Measurements from ENCODE around the gene IMMT. TPM values are rescaled to one million over a fixed set of nuclear protein-coding genes. Genes with fewer than 3 reads are reported as not detected.
"Not testable (repeated sequence)": the region's sequence is repeated elsewhere in the genome, so short reads cannot be mapped to it uniquely, and the experiment has no call there.

Gene IMMT
- total and polyA plus RNA-seq, 10 donors = 30.7 to 80.9 (median 66.1) TPM

GRCh38 chr2:86230961-86231360 lies 35.7 kb upstream of the IMMT start:
- no peaks in the 10 kb centered on the region for H3K27me3 ChIP-seq (replicated peaks in 1 of 7)
- 73 to 87% (median 81%) methylated on average over 5 of the region's 5 CpGs for WGBS, 5 donors
- no peak overlapping the region for H3K4me3 ChIP-seq
- TF ChIP-seq POLR2AphosphoS5 (IDR thresholded peaks at IDR 0.05) = no peak
- TF ChIP-seq POLR2A (IDR thresholded peaks at IDR 0.05) = no peak
- TF ChIP-seq CTCF (IDR thresholded peaks at IDR 0.05 in 8 of 11, conservative IDR thresholded peaks at IDR 0.05 in 3 of 11) = no peak
- DNase-seq = no peak
- peaks cover 0 to 20% (median 7%) of the 10 kb centered on the region in 6 donors for H3K4me1 ChIP-seq
- no peak overlapping the region for H3K27ac ChIP-seq
- intact Hi-C loops (cut with DNase I; ENCODE audit: low total_unique reads) = no loop called here
- H3K36me3 ChIP-seq = no peaks in the 10 kb centered on the region
- H3K9me3 ChIP-seq = no peaks in the 10 kb centered on the region

- WGBS, 5 donors = 36 to 50% (median 44%) methylated on average over 4 of the region's 4 CpGs
- peak; percentile 82 for DNase-seq
- no peak for TF ChIP-seq POLR2A (IDR thresholded peaks at IDR 0.05)
- no peak for TF ChIP-seq CTCF (IDR thresholded peaks at IDR 0.05 in 8 of 11, conservative IDR thresholded peaks at IDR 0.05 in 3 of 11)
- TF ChIP-seq POLR2AphosphoS5 (IDR thresholded peaks at IDR 0.05) = peak in 1 of 3 donors; percentile 13
- H3K4me3 ChIP-seq = no peak overlapping the region
- no peak overlapping the region for H3K27ac ChIP-seq
- no peaks in the 10 kb centered on the region for H3K36me3 ChIP-seq
- peaks cover 0 to 36% (median 13%) of the 10 kb centered on the region in 6 donors for H3K4me1 ChIP-seq
- no peaks in the 10 kb centered on the region for H3K9me3 ChIP-seq
- H3K27me3 ChIP-seq (replicated peaks in 1 of 7) = no peaks in the 10 kb centered on the region
- intact Hi-C loops (cut with DNase I; ENCODE audit: low total_unique reads) = no loop called here
Observed at GRCh38 chr2:86229221-86229620, 34.0 kb upstream of the IMMT start.

- DNase-seq; H3K36me3 ChIP-seq; H3K27ac ChIP-seq; H3K4me3 ChIP-seq; H3K27me3 ChIP-seq (replicated peaks in 1 of 7); H3K9me3 ChIP-seq; intact Hi-C loops (cut with DNase I; ENCODE audit: low total_unique reads): not testable (repeated sequence)
- WGBS, 5 donors = 92 to 97% (median 94%) methylated on average over 8 of the region's 8 CpGs
- peaks cover 0 to 36% (median 13%) of the 10 kb centered on the region in 6 donors for H3K4me1 ChIP-seq
Observed at GRCh38 chr2:86228574-86228973, 33.3 kb upstream of the IMMT start.

GRCh38 chr2:86227685-86228084 lies 32.4 kb upstream of the IMMT start:
- Histone ChIP-seq H3K27ac (no peak overlapping the region), H3K4me1 (peaks cover 0 to 41% (median 20%) of the 10 kb centered on the region in 6 donors), H3K27me3 (replicated peaks in 1 of 7) (no peaks in the 10 kb centered on the region), H3K4me3 (no peak overlapping the region), H3K36me3 (no peaks in the 10 kb centered on the region), H3K9me3 (no peaks in the 10 kb centered on the region)
- TF ChIP-seq CTCF (IDR thresholded peaks at IDR 0.05 in 8 of 11, conservative IDR thresholded peaks at IDR 0.05 in 3 of 11) (no peak), POLR2A (IDR thresholded peaks at IDR 0.05) (no peak), POLR2AphosphoS5 (IDR thresholded peaks at IDR 0.05) (no peak)
- no peak for DNase-seq
- intact Hi-C loops (cut with DNase I; ENCODE audit: low total_unique reads) = no loop called here
- 86 to 98% (median 92%) methylated on average over 2 of the region's 2 CpGs for WGBS, 5 donors

Data from spleen (tissue), 11 donors.